Tibial nerve (tissue), 3 donors: ENCODE data around the gene KIZ.

Experiments used
- CTCF ChIP-seq, 5 experiments: fragments of 200-600 bp in 3 of 5; fragments of 450-650 bp in 2 of 5; sonication (generic) in 3 of 5; IDR thresholded peaks; one replicate each; pipeline ENCODE4 v1.5.1; 2016 to 2019; ENCODE audit warnings: antibody characterized with exemption in 5 of 5, mild to moderate bottlenecking in 3 of 5, moderate library complexity in 2 of 5
- POLR2A ChIP-seq, 2 donors: fragments of 450-650 bp; IDR thresholded peaks; one replicate each; pipeline ENCODE4 v1.6.1; 2017; ENCODE audit warnings: antibody characterized with exemption in 2 of 2, mild to moderate bottlenecking in 2 of 2, moderate library complexity in 2 of 2

- TF ChIP-seq POLR2A (IDR thresholded peaks at IDR 0.05), result no peak
- no peak for TF ChIP-seq CTCF (IDR thresholded peaks at IDR 0.05)
Measured at GRCh38 chr20:21162631-21163030, 36.7 kb downstream of the KIZ start.
